Measurements from ENCODE around the gene RASGRF2.

DNA sequence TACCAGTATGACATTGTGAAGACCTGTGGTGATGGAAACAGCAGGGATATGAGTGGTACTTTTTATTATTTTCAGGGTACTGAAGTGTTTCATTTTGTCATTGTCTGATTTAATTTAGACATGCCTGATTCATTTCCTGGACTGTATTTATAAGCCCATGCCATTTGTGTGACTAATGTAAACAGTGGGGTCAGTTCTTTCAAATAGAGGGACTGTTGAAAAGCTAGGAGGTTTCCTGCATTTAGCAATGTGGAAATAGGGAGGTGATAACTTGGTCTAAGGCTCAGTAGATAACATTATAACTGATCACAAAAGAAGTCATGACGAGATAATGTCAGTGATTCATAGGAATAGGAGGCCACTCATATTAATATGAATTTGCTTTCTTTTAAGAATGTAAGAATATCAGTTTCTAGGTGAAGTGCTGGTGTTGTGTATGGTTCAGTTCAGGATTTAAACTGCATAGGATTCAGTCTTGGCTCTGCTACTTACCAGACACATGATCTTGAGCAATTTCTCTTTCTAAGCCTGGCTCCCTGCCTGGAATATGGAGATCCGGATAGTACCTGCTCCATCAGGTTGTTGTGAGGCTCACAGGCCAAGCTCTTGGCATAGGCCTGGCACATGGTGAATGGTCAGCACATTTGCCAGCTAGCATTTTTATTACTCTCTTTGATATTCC is 7.5 kb downstream of the RASGRF2 start:
- TF ChIP-seq, protein P1, sequence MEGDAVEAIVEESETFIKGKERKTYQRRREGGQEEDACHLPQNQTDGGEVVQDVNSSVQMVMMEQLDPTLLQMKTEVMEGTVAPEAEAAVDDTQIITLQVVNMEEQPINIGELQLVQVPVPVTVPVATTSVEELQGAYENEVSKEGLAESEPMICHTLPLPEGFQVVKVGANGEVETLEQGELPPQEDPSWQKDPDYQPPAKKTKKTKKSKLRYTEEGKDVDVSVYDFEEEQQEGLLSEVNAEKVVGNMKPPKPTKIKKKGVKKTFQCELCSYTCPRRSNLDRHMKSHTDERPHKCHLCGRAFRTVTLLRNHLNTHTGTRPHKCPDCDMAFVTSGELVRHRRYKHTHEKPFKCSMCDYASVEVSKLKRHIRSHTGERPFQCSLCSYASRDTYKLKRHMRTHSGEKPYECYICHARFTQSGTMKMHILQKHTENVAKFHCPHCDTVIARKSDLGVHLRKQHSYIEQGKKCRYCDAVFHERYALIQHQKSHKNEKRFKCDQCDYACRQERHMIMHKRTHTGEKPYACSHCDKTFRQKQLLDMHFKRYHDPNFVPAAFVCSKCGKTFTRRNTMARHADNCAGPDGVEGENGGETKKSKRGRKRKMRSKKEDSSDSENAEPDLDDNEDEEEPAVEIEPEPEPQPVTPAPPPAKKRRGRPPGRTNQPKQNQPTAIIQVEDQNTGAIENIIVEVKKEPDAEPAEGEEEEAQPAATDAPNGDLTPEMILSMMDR (IDR thresholded peaks at IDR 0.05) = no peak
- peak in 1 of 3 donors; percentile 5 for TF ChIP-seq POLR2AphosphoS5 (IDR thresholded peaks at IDR 0.05)
- no peak for TF ChIP-seq POLR2A (IDR thresholded peaks at IDR 0.05)
- no peak for TF ChIP-seq EP300 (IDR thresholded peaks at IDR 0.05)
